ENCODE results near the gene EIF4EBP2.
A peak's percentile ranks its signal among the peaks of the same experiment; 100 is the strongest.

EIF4EBP2 gene

DNA sequence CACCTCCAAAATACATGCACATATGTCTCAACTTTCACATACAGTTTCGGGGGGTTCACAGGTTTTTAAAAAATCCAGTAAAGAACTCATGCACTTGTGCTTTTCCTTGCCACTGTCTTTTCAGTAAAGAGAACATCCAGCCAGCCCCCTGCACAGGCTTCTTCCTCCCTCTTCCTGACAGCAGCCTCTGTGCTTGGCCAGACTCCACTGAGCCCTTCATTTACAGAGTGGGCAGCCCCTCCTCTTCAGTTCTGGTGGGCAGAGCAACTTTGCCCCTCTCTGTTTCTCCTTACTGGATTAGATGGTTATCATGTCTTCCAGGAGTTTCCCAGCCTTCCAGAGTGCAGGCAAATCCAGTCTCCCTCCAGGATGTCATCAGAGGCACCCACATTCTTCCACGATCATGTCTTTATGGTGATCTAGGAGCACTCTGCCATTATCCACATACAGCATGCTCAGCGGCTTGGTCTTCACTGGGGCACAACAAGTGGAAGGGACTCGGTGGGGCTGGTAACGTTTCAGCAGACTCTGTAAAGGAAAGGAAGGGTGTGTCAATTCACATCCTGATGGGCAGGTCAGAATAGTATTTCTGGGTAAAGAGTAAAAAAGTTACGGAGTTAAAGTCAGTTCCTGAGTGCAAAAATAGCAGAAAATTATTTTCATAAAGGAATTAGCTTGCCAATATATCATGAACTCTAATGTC is 28.8 kb downstream of the EIF4EBP2 start:
- Mint-ChIP-seq H3K4me3 (peak overlapping the region; percentile 71), H3K9me3 (no peaks in the 10 kb centered on the region), H3K4me1 (ENCODE audit: low read depth) (peaks cover 22% of the 10 kb centered on the region), H3K27ac (peak overlapping the region; percentile 76), H3K36me3 (ENCODE audit: low read depth) (peaks cover 5% of the 10 kb centered on the region), H3K27me3 (ENCODE audit: low read depth) (peaks cover 4% of the 10 kb centered on the region)

- Mint-ChIP-seq H3K4me1 (ENCODE audit: low read depth) (peaks cover 22% of the 10 kb centered on the region), H3K27me3 (ENCODE audit: low read depth) (peaks cover 12% of the 10 kb centered on the region), H3K36me3 (ENCODE audit: low read depth) (no peaks in the 10 kb centered on the region), H3K27ac (no peak overlapping the region), H3K4me3 (no peak overlapping the region), H3K9me3 (no peaks in the 10 kb centered on the region)
Observed at GRCh38 chr10:70433581-70434280, 29.8 kb downstream of the EIF4EBP2 start.

GRCh38 chr10:70435241-70436085 is 31.5 kb downstream of the EIF4EBP2 start:
- Mint-ChIP-seq H3K36me3 (ENCODE audit: low read depth) (no peaks in the 10 kb centered on the region), H3K27ac (no peak overlapping the region), H3K27me3 (ENCODE audit: low read depth) (peaks cover 28% of the 10 kb centered on the region), H3K4me3 (no peak overlapping the region), H3K9me3 (no peaks in the 10 kb centered on the region), H3K4me1 (ENCODE audit: low read depth) (peaks cover 22% of the 10 kb centered on the region)

DNA sequence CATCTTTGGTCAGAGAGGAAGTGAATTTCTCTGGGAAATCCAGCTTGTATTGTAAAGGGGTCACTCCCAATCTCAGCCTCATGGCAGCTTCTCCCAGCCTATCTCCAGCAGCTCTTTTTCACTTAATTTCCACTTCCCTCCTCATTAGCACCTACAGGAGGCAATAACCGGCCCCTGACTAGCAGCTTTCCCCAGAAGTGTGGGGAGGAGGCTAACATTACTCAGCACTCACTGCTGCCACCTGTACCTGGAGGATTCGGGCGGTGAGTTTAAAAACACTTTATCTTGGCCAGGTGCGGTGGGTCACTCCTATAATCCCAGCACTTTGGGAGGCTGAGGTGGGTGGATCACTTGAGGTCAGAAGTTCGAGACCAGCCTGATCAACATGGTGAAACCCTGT is 33.8 kb downstream of the EIF4EBP2 start:
- peaks cover 19% of the 10 kb centered on the region for H3K4me1 Mint-ChIP-seq (ENCODE audit: low read depth)
- no peaks in the 10 kb centered on the region for H3K9me3 Mint-ChIP-seq
- H3K4me3 Mint-ChIP-seq, result no peak overlapping the region
- H3K27me3 Mint-ChIP-seq (ENCODE audit: low read depth), result peaks cover 46% of the 10 kb centered on the region
- no peak overlapping the region for H3K27ac Mint-ChIP-seq
- H3K36me3 Mint-ChIP-seq (ENCODE audit: low read depth), result peaks cover 4% of the 10 kb centered on the region

DNA sequence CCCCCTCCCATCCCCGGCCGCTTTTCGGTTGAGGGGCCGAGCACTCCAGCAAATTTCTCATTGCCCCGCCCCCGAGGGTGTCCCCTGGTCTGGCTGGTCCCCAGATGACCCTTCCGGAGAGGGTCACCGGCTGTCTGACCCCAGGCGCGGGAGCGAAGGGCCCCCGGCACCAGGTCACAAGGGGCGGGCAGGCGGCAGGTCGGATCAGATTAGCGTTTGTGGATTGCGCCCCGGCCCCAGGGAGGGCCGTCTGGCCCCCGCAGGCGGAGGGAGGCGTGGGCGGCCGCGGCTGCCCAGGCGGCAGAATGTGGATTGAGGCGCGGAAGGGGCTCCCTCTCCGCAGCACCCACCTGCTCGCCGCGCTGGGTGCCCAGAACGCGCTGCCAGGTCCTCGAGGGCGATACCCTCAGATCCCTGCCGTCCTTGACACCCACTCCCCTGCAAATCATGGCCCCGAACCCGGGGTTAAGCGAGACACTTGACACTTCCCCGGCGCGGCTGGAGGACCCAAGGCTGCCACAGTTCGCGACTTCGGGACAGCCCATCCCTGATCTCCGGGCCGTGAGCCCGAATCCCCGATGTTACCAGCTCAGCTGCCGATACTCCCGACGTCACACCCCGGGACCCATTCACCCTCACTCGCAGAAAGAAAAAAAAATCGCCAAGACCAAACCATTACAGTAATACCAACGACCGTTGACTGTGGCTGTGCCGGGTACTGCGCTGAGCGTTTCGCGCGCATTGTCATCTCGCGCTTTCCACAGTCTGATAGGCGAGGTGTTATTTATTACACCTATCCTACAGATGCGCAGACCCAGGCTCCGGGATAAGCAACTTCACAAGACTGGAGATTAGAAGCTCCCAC is 36.6 kb downstream of the EIF4EBP2 start:
- Mint-ChIP-seq H3K27ac (no peak overlapping the region), H3K9me3 (no peaks in the 10 kb centered on the region), H3K4me1 (ENCODE audit: low read depth) (peaks cover 8% of the 10 kb centered on the region), H3K27me3 (ENCODE audit: low read depth) (peaks cover 65% of the 10 kb centered on the region), H3K36me3 (ENCODE audit: low read depth) (peaks cover 4% of the 10 kb centered on the region), H3K4me3 (peak overlapping the region; percentile 61)

- peak within 1 kb of the TSS; percentile 61 for H3K4me3 Mint-ChIP-seq
- peaks cover 4% of the 10 kb centered on the region for H3K36me3 Mint-ChIP-seq (ENCODE audit: low read depth)
- H3K27ac Mint-ChIP-seq, result no peak within 1 kb of the TSS
- H3K9me3 Mint-ChIP-seq, result no peaks in the 10 kb centered on the region
- H3K4me1 Mint-ChIP-seq (ENCODE audit: low read depth), result peaks cover 8% of the 10 kb centered on the region
- H3K27me3 Mint-ChIP-seq (ENCODE audit: low read depth), result peaks cover 65% of the 10 kb centered on the region
Observed at GRCh38 chr10:70441161-70441894, 37.4 kb downstream of the EIF4EBP2 start, which contains the start of gene NODAL. TSS of gene NODAL (minus strand) at chr10:70441681. CDS start at chr10:70441667, 14 bp downstream.

DNA sequence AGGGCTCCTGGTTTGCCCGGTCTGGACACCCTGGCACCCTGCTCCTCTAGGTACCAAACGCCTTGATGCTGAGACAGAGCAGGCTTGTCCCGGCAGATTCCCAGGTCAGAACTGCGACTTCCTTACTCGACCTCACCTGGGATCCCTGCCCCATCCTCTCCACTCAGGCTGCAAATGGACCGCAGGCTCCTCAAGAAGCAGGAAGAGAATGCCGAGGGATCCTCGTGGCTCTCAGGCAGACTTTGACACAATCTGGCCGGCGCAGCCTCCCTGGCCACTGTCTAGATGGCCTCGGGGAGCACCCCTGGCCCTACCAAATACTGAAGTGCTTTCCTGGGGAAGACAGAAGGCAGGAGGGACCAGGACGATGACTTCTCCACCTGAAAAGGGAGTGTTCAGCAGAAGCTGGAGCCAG is 38.0 kb downstream of the EIF4EBP2 start:
- Mint-ChIP-seq H3K27me3 (ENCODE audit: low read depth) (peaks cover 65% of the 10 kb centered on the region), H3K4me1 (ENCODE audit: low read depth) (peaks cover 8% of the 10 kb centered on the region), H3K9me3 (no peaks in the 10 kb centered on the region), H3K27ac (no peak overlapping the region), H3K4me3 (no peak overlapping the region), H3K36me3 (ENCODE audit: low read depth) (peaks cover 4% of the 10 kb centered on the region)

- peaks cover 4% of the 10 kb centered on the region for H3K36me3 Mint-ChIP-seq (ENCODE audit: low read depth)
- H3K9me3 Mint-ChIP-seq, result no peaks in the 10 kb centered on the region
- H3K27ac Mint-ChIP-seq, result no peak overlapping the region
- peaks cover 8% of the 10 kb centered on the region for H3K4me1 Mint-ChIP-seq (ENCODE audit: low read depth)
- peaks cover 63% of the 10 kb centered on the region for H3K27me3 Mint-ChIP-seq (ENCODE audit: low read depth)
- H3K4me3 Mint-ChIP-seq, result no peak overlapping the region
Observed at GRCh38 chr10:70442332-70442988, 38.5 kb downstream of the EIF4EBP2 start.

GRCh38 chr10:70444744-70445143 is 40.8 kb downstream of the EIF4EBP2 start:
- no peak overlapping the region for H3K4me3 Mint-ChIP-seq
- H3K9me3 Mint-ChIP-seq, result no peaks in the 10 kb centered on the region
- H3K27ac Mint-ChIP-seq, result no peak overlapping the region
- H3K27me3 Mint-ChIP-seq (ENCODE audit: low read depth), result peaks cover 47% of the 10 kb centered on the region
- H3K36me3 Mint-ChIP-seq (ENCODE audit: low read depth), result peaks cover 4% of the 10 kb centered on the region
- peaks cover 8% of the 10 kb centered on the region for H3K4me1 Mint-ChIP-seq (ENCODE audit: low read depth)

DNA sequence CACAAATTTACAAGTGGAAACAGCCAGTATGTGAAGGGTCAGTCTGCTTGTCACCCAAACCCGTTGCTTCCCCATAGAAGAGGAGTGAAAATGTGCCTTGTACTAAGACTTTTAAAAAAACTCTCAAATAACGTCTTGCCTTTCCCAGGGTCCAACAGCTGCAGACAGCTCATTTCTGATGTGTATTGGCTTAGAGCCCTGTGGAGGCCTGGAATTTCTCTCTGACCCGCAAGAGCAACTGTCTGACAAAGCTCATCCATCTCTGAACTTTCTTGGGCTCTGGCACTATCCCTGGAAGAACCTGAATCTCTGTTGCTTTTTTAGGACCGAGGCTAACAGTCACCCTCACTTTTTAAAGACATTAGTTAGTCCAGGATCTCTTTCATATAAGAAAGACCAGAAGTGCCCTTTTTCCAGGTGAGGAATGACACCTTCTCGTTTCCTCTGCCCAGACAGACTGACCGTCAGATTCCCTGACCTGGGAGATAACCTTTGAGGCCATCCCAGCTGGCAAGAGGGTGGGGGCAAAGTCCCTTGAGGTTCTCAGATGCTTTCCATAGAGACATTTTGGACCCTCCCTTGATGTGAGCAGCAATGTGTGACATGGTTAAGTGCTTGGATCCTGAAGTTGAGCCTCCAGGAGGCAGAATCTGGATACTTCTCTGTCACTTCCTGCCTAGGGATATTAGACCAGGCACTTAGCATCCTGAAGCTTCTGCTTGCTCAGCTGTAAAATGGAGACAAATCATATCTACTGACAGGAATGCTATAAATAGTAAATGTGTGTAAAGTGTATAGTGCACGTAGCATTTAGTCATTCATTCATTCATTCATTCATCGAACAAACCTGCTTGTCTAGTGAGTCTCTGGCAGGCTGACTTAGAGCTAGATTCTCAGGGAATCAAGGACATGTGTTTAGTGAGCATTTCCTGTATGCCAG is 42.0 kb downstream of the EIF4EBP2 start:
- Mint-ChIP-seq H3K27me3 (ENCODE audit: low read depth) (peaks cover 36% of the 10 kb centered on the region), H3K27ac (no peak overlapping the region), H3K4me3 (no peak overlapping the region), H3K4me1 (ENCODE audit: low read depth) (peaks cover 3% of the 10 kb centered on the region), H3K36me3 (ENCODE audit: low read depth) (peaks cover under 1% of the 10 kb centered on the region), H3K9me3 (no peaks in the 10 kb centered on the region)

GRCh38 chr10:70448236-70448635 is 44.3 kb downstream of the EIF4EBP2 start:
- Mint-ChIP-seq H3K27ac (no peak overlapping the region), H3K4me3 (no peak overlapping the region), H3K36me3 (ENCODE audit: low read depth) (no peaks in the 10 kb centered on the region), H3K9me3 (no peaks in the 10 kb centered on the region), H3K4me1 (ENCODE audit: low read depth) (no peaks in the 10 kb centered on the region), H3K27me3 (ENCODE audit: low read depth) (peaks cover 18% of the 10 kb centered on the region)

DNA sequence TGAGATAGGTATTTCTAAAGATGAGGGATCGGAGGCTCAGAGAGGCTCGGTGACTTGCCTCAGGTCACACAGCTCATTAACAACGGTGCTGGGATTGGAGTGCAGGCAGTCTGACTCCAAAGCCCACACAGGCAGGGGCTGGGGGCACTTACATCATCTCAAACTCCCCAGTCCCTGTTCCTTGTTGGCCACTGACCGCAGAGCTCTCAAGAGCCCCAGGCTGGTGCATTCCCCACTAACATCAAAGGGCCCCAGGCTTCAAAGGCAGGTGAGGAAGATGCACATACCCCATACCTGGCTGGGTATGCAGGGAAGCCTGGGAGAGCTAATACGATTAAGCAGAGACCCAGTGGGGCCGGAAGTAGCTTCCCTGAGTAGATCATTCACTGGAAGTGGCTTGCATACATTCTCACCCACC is 51.3 kb downstream of the EIF4EBP2 start:
- Mint-ChIP-seq H3K27ac (no peak overlapping the region), H3K4me1 (ENCODE audit: low read depth) (no peaks in the 10 kb centered on the region), H3K9me3 (no peaks in the 10 kb centered on the region), H3K4me3 (no peak overlapping the region), H3K27me3 (ENCODE audit: low read depth) (peaks cover 53% of the 10 kb centered on the region), H3K36me3 (ENCODE audit: low read depth) (no peaks in the 10 kb centered on the region)
